H1 (cell line): ENCODE measurements around the gene USP36.

Experiments used
- BACH1 ChIP-seq: IDR thresholded peaks from 2 replicates; pipeline ENCODE4 v1.6.1; 2012; ENCODE audit warnings: low read length, improper control_type of control experiment
- CHD2 ChIP-seq: IDR thresholded peaks from 2 replicates; pipeline ENCODE4 v1.6.1; 2012; ENCODE audit warnings: low read length, improper control_type of control experiment
- HDAC6 ChIP-seq: IDR thresholded peaks from one replicate; pipeline ENCODE4 v1.7.1; 2012; ENCODE audit warnings: low read depth, mild to moderate bottlenecking, inconsistent platforms, low read length, moderate library complexity
- JUND ChIP-seq: IDR thresholded peaks from 2 replicates; pipeline ENCODE4 v1.6.1; 2011; ENCODE audit warnings: mild to moderate bottlenecking, improper control_type of control experiment, low read length
- POLR2A ChIP-seq, 2 experiments: IDR thresholded peaks; 1 replicate in 1 of 2; 2 replicates in 1 of 2; pipeline ENCODE4 v1.6.1; 2011; ENCODE audit warnings: low read depth in 2 of 2, low read length in 2 of 2, mild to moderate bottlenecking in 2 of 2; ENCODE audit errors: control extremely low read depth in 1 of 2
- POLR2AphosphoS5 ChIP-seq: IDR thresholded peaks from 2 replicates; pipeline ENCODE4 v1.6.1; 2011; ENCODE audit warnings: low read depth, low read length
- SP2 ChIP-seq: IDR thresholded peaks from 2 replicates; pipeline ENCODE4 v1.6.1; 2012; ENCODE audit warnings: mild to moderate bottlenecking, low read length, inconsistent platforms
- TF ChIP-seq, protein P1 (sequence below): fragments of 300-600 bp; sonication (generic); IDR thresholded peaks from 2 replicates; pipeline ENCODE4 v1.7.1; 2012; ENCODE audit warnings: low read length, moderate library complexity, mild to moderate bottlenecking, inconsistent platforms; ENCODE audit not compliant: insufficient replicate concordance
- TF ChIP-seq, protein P2 (sequence below), 3 experiments: IDR thresholded peaks; 1 replicate in 2 of 3; 2 replicates in 1 of 3; pipeline versions ENCODE4 v1.5.1 to v1.6.1; 2011; ENCODE audit warnings: low read length in 3 of 3, mild to moderate bottlenecking in 3 of 3, inconsistent platforms in 2 of 3, low read depth in 1 of 3, moderate library complexity in 1 of 3; ENCODE audit not compliant: insufficient read depth in 1 of 3; ENCODE audit errors: control extremely low read depth in 1 of 3
- TF ChIP-seq, protein P3 (sequence below): IDR thresholded peaks from 2 replicates; pipeline ENCODE4 v1.6.1; 2011; ENCODE audit warnings: low read depth, mild to moderate bottlenecking, low read length; ENCODE audit not compliant: insufficient read depth

DNA sequence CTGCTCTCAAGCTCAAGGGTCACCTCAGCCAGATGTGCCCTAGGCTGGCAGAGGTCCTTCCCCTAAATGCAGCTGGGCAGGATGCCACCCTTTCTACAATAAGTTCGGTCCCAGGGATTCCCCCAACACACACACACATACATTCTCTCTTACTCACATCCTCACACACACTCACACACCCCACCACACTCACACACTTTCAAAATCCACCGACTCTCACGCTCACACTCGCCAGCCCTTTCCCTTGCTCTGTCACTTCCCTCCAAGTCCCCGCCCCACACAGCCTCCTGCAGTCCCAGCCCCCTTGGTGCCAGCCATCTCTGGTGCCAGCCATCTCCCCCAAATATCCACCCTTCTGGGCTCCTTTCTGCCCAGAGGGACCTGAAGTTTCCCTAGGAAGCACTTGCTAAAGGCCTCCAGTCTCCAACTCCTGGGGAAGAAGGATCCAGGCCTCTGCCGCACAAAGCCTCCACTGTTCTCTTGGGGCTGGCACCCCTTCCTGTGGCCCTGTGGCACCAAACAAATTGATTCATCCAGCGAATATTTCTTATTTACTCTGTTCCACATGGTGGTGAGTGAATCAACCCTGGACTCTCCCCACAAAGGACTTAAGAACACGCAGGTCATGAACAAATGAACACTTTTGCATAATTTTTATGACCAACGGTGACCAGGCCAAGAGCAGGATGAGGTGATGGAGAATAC is 3.8 kb upstream of the USP36 start:
- TF ChIP-seq POLR2AphosphoS5 (no peak), HDAC6 (no peak), SP2 (no peak), POLR2A (IDR thresholded peaks at IDR 0.05; ENCODE audit: control extremely low read depth in 1 of 2, low read depth in 2 of 2, low read length in 2 of 2) (no peak), JUND (no peak), BACH1 (no peak), CHD2 (no peak)
- TF ChIP-seq, protein P1, sequence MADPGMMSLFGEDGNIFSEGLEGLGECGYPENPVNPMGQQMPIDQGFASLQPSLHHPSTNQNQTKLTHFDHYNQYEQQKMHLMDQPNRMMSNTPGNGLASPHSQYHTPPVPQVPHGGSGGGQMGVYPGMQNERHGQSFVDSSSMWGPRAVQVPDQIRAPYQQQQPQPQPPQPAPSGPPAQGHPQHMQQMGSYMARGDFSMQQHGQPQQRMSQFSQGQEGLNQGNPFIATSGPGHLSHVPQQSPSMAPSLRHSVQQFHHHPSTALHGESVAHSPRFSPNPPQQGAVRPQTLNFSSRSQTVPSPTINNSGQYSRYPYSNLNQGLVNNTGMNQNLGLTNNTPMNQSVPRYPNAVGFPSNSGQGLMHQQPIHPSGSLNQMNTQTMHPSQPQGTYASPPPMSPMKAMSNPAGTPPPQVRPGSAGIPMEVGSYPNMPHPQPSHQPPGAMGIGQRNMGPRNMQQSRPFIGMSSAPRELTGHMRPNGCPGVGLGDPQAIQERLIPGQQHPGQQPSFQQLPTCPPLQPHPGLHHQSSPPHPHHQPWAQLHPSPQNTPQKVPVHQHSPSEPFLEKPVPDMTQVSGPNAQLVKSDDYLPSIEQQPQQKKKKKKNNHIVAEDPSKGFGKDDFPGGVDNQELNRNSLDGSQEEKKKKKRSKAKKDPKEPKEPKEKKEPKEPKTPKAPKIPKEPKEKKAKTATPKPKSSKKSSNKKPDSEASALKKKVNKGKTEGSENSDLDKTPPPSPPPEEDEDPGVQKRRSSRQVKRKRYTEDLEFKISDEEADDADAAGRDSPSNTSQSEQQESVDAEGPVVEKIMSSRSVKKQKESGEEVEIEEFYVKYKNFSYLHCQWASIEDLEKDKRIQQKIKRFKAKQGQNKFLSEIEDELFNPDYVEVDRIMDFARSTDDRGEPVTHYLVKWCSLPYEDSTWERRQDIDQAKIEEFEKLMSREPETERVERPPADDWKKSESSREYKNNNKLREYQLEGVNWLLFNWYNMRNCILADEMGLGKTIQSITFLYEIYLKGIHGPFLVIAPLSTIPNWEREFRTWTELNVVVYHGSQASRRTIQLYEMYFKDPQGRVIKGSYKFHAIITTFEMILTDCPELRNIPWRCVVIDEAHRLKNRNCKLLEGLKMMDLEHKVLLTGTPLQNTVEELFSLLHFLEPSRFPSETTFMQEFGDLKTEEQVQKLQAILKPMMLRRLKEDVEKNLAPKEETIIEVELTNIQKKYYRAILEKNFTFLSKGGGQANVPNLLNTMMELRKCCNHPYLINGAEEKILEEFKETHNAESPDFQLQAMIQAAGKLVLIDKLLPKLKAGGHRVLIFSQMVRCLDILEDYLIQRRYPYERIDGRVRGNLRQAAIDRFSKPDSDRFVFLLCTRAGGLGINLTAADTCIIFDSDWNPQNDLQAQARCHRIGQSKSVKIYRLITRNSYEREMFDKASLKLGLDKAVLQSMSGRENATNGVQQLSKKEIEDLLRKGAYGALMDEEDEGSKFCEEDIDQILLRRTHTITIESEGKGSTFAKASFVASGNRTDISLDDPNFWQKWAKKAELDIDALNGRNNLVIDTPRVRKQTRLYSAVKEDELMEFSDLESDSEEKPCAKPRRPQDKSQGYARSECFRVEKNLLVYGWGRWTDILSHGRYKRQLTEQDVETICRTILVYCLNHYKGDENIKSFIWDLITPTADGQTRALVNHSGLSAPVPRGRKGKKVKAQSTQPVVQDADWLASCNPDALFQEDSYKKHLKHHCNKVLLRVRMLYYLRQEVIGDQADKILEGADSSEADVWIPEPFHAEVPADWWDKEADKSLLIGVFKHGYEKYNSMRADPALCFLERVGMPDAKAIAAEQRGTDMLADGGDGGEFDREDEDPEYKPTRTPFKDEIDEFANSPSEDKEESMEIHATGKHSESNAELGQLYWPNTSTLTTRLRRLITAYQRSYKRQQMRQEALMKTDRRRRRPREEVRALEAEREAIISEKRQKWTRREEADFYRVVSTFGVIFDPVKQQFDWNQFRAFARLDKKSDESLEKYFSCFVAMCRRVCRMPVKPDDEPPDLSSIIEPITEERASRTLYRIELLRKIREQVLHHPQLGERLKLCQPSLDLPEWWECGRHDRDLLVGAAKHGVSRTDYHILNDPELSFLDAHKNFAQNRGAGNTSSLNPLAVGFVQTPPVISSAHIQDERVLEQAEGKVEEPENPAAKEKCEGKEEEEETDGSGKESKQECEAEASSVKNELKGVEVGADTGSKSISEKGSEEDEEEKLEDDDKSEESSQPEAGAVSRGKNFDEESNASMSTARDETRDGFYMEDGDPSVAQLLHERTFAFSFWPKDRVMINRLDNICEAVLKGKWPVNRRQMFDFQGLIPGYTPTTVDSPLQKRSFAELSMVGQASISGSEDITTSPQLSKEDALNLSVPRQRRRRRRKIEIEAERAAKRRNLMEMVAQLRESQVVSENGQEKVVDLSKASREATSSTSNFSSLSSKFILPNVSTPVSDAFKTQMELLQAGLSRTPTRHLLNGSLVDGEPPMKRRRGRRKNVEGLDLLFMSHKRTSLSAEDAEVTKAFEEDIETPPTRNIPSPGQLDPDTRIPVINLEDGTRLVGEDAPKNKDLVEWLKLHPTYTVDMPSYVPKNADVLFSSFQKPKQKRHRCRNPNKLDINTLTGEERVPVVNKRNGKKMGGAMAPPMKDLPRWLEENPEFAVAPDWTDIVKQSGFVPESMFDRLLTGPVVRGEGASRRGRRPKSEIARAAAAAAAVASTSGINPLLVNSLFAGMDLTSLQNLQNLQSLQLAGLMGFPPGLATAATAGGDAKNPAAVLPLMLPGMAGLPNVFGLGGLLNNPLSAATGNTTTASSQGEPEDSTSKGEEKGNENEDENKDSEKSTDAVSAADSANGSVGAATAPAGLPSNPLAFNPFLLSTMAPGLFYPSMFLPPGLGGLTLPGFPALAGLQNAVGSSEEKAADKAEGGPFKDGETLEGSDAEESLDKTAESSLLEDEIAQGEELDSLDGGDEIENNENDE, result no peak
- TF ChIP-seq, protein P2, sequence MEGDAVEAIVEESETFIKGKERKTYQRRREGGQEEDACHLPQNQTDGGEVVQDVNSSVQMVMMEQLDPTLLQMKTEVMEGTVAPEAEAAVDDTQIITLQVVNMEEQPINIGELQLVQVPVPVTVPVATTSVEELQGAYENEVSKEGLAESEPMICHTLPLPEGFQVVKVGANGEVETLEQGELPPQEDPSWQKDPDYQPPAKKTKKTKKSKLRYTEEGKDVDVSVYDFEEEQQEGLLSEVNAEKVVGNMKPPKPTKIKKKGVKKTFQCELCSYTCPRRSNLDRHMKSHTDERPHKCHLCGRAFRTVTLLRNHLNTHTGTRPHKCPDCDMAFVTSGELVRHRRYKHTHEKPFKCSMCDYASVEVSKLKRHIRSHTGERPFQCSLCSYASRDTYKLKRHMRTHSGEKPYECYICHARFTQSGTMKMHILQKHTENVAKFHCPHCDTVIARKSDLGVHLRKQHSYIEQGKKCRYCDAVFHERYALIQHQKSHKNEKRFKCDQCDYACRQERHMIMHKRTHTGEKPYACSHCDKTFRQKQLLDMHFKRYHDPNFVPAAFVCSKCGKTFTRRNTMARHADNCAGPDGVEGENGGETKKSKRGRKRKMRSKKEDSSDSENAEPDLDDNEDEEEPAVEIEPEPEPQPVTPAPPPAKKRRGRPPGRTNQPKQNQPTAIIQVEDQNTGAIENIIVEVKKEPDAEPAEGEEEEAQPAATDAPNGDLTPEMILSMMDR (IDR thresholded peaks at IDR 0.05; ENCODE audit: control extremely low read depth in 1 of 3, insufficient read depth in 1 of 3, low read depth in 1 of 3, low read length in 3 of 3), result no peak
- TF ChIP-seq, protein P3, sequence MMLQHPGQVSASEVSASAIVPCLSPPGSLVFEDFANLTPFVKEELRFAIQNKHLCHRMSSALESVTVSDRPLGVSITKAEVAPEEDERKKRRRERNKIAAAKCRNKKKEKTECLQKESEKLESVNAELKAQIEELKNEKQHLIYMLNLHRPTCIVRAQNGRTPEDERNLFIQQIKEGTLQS, result no peak
